Kidney epithelial cell (primary cell): ENCODE measurements around the gene STOM. TPM values are rescaled to one million over a fixed set of nuclear protein-coding genes. Genes with fewer than 3 reads are reported as not detected.

ENCODE experiments used
- DNase-seq: peaks from one replicate; pipeline ENCODE4 v3.0.0-alpha.2; 2010; ENCODE audit warnings: low read depth
- H3K27me3 ChIP-seq: 2 replicates; pipeline ENCODE4 v1.6.0; 2011; ENCODE audit warnings: low read length; ENCODE audit not compliant: control insufficient read depth, insufficient read depth
- H3K36me3 ChIP-seq: 2 replicates; pipeline ENCODE4 v1.5.1; 2011; ENCODE audit warnings: low read length; ENCODE audit not compliant: control insufficient read depth, insufficient read depth
- H3K4me3 ChIP-seq: 2 replicates; pipeline ENCODE4 v1.5.1; 2011; ENCODE audit warnings: low read depth, mild to moderate bottlenecking, control low read depth, low read length
- CTCF ChIP-seq: IDR thresholded peaks from 2 replicates; pipeline ENCODE4 v1.5.1; 2011; ENCODE audit warnings: mild to moderate bottlenecking, moderate library complexity, low read length, control low read depth, inconsistent platforms; ENCODE audit not compliant: insufficient read depth, poor library complexity, severe bottlenecking
- total RNA-seq: library from RNA; depleted of rRNA; stranded (reverse); fragments of >200 nt; gene quantifications from 2 replicates; pipeline ENCODE4 v1.2.3, GENCODE V29; 2015

The STOM gene
- total RNA-seq, 1 donor from 2014 or later: 16.8 TPM

- Histone ChIP-seq H3K4me3 (no peak overlapping the region), H3K36me3 (peaks cover 3% of the 10 kb centered on the region), H3K27me3 (no peaks in the 10 kb centered on the region)
- TF ChIP-seq CTCF: no peak
- no peak for DNase-seq
These were observed 41.0 kb downstream of the STOM start for GRCh38 chr9:121328876-121329681.

GRCh38 chr9:121328476-121328875 is 41.6 kb downstream of the STOM start:
- no peak for DNase-seq
- Histone ChIP-seq H3K27me3 (no peaks in the 10 kb centered on the region), H3K36me3 (peaks cover 3% of the 10 kb centered on the region), H3K4me3 (no peak overlapping the region)
- TF ChIP-seq CTCF: no peak

GRCh38 chr9:121326901-121327613 is 43.0 kb downstream of the STOM start:
- TF ChIP-seq CTCF: no peak
- no peaks in the 10 kb centered on the region for H3K27me3 ChIP-seq
- no peak for DNase-seq
- no peak overlapping the region for H3K4me3 ChIP-seq
- H3K36me3 ChIP-seq: peaks cover 3% of the 10 kb centered on the region

- Histone ChIP-seq H3K27me3 (no peaks in the 10 kb centered on the region), H3K36me3 (peaks cover 3% of the 10 kb centered on the region), H3K4me3 (no peak overlapping the region)
- TF ChIP-seq CTCF: no peak
- no peak for DNase-seq
These were observed 43.8 kb downstream of the STOM start for GRCh38 chr9:121326130-121326838.

- Histone ChIP-seq H3K4me3 (no peak overlapping the region), H3K27me3 (no peaks in the 10 kb centered on the region), H3K36me3 (peaks cover 5% of the 10 kb centered on the region)
- TF ChIP-seq CTCF: no peak
- DNase-seq: no peak
These were observed 44.7 kb downstream of the STOM start for GRCh38 chr9:121325387-121325786.
